ENCODE measurements around the gene ASB1.

Gene ASB1

DNA sequence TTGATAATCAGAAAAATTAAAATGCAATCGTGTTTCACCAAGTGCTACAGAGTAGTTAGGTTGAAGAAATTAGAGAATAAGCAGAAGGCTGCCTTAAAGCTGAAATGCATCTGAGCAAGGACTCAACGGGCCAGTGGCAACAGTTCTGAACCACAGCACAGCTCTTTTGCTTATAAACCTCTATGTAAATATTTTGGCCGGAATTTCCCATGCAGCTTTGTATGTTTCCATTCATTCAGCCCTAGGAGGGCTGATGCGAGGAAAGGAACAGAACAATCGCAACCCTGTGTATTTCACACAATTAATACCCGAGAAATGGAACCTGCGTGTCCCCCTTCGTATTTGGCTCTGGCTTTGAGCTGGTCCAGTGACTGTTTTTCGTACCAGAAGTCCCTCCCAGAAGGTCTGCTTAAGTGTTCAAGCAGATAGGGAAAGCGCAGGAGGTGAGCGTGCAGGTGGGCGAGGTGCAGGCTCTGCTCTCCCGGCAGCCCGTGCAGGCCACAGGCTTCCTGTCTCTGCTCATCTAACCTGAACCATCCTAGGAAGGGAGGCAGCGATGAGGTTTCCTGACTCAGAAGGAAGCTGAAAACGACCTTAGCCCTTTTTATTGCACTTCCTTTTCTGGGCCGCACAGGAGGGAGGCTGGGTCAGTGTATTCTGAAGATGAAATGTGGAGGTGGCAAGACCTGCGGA is 67.3 kb downstream of the ASB1 start:
- DNase-seq (ENCODE audit: low read depth in 2 of 2), result no peak

DNA sequence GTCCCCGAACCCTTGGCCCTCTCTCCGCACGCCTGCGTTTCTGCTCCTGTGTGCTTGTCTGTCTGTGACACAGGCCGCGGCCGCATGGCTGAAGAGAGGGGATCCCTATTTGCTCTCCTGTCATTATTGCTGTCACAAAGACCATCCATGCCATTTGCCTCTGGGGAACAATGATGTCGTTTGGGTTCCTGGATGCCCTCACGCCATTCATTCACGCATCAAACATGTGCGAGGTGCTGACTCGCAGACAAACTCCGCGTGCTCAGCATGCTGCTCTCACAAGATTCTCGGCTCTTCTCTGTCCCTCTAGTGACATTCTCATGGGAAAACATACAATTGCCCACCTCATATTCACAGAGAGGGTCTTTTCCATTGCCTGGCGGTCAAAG is 67.8 kb downstream of the ASB1 start:
- DNase-seq (ENCODE audit: low read depth in 2 of 2), result no peak

DNA sequence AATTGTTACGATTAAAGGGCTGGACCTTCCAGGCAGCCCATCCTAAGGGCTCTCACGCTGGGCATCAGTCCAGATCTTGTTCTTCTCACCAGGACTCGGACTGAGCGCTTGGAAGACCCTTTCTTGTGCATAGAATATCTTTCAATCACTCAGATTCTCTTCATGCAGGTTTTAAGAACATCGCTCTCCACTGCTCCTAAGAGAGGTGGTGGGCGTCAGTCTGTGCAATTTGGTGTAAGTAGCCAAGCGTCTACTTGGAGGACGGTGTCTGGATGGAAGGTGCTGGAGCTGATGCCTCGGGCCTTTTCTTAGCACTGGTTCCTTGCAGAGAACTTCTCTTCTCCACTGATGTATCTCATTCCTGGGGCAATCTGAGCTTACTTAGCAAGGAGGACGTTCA is 68.7 kb downstream of the ASB1 start:
- DNase-seq (ENCODE audit: low read depth in 2 of 2), result no peak

DNA sequence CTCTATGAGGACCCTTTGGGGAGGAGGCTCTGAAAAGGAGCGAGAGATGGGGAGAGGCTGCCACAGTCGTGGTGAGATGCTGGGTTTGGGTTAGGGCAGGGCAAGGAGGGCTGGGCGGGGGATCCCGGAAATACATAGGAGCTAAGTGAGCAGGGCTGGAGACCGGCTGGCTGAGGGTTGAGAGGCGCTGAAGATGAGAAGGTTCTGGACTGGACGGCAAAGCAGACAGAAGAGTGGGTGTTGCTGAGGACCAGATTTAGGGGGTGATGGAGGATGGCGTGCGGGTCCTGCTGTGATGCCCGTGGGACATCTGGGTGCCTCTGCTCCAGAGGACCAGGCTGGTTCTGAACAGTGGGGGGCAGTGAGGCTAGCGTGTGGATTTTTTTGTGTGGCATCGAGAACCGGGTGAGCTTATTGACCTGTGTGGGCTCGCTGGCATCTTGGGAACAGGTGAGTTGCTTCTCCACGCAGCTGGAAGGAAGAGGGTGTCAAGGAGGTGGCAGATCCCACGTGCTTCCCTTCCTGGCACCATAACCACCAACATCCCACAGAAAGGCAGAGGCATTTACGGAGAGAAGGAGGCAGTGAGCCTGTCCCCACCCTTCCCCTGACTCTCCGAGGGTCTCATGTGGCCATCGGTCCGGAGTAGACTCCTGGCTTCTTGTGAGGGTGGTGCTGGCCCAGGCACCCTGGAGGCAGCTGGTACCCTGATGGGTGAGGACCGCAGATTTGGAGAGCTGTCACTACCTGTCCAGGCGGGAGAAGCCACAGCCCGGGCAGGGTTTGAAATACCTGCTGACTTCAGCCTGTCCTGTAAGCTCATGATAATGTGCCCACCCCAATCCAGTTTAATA is 70.3 kb downstream of the ASB1 start:
- no peak for DNase-seq (ENCODE audit: low read depth in 2 of 2)

DNA sequence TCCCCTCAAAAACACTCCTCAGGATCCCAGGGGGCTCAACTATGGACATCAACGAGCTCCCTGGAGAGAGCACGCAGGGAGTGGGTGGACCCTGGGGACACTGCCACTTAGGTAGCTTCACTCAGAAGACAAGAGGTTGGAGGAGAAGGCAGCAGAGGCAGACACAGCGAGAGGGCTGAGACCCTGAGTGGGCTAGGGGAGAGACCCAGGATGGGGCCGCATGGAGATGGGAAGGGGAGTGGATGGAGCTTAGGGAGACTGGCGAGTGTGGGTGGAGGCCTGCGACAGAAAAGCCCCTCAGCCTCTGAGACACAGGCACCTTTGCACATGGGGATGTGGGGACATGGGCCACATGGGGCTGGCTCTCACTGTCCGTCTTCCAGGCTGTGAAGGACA is 70.9 kb downstream of the ASB1 start:
- DNase-seq (ENCODE audit: low read depth in 2 of 2), result no peak

DNA sequence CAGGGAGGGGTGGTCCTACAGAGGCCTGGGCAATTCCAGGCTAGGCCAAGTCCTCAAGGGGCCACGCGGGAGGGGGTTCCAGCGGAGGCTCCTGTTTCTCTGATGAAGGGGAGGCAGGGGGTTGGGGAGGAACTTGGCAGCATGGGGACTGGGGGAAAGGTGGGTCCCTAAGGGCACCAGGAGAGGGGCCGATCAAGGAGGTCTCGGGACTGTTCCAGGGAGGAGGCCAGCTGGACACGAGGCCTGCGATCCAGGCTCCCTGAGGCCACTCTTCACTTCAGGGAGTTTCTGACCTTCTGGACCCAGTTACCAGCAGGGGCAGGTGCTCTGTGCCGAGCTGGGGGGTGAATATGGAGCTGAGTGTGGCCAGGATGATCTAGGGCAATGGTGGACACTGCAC is 71.5 kb downstream of the ASB1 start:
- DNase-seq (ENCODE audit: low read depth in 2 of 2), result no peak

DNA sequence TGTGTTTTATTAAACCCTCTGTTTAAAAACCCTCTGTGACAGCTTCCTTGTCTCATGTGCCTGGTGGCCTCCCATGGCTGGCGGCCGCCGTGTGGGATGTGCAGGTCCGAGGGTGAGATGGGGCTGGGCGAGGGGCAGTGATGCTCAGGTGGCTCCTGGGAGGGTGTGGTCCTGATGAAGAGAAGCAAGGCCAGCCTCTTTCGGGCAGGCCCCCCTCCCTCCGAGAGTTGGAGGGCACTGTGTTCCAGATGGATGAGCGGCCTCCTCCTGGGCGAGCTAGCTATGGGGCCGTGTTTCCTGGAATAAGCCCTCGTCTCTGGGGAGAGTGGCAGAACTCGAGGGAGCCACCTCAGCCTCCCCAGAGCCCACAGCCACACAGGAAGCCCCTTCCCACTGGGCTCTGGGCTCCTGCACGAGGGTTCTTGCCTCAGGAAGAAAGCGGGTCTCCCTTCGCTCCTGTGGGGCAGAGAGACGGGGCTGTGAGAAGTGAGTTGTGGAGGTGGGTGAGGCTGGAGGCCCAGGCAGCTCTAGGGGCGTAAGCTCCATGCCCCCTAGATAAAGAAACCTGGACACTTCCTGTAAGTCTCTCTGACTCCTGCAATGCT is 72.1 kb downstream of the ASB1 start:
- no peak for DNase-seq (ENCODE audit: low read depth in 2 of 2)

DNA sequence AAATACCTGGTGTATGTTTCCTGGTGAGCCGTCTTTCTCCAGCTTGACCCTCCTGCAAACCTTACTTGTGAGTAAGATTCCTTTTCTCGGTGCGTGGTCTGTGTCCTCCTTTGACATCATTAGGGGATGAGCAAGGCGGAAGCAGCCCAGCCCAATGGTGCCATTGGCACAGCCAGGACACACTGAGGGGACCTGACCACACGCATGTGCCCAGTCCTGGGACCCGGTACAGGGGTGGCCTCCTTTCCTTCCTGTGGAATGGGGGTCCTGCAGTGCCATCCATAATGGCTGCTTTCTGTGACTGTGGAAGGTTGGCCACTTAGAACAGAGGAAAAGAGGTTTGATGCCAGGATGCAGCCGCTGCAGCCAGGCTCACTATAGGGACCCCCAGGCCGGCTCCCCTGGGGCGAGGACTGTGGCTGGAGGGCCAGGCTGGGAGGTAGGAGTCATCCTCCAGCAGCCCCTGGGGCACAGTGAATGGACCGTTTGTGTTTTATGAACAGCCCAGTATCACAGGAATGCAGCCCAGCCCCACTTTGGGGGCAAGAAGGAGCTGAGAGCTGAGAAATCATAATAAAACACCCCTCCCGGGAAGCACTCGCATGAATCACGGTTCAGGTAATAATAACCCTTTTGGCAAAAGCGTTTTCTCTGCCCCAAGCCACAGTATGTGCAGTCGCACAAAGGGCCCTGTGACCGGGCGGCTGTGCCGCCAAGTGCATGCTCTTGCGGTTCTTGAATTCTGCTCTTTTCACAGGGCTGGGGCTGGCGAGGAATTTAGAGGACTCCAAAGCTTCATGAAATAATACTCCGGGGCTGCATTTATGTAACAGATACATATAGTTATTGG is 73.2 kb downstream of the ASB1 start:
- DNase-seq (ENCODE audit: low read depth in 2 of 2), result no peak

DNA sequence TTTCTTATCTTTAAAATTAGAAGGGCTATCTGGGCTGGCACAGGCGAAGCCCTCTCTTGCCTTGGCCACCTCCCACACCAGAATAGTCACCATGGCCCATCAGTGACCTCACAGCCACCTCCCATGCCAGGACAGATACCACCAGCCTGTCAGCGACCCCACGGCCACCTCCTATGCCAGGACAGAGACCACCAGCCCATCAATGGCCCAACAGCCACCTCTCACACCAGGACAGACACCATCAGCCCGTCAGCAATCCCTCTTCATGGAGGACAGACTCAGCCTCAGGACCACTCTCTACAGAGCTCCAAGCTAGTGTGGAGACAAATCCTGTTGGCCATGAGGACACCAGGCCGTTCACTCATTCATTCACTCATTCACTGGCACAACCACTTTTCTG is 74.6 kb downstream of the ASB1 start:
- DNase-seq (ENCODE audit: low read depth in 2 of 2), result no peak
